ENCODE measurements around the gene TRPM2.

TRPM2 gene

DNA sequence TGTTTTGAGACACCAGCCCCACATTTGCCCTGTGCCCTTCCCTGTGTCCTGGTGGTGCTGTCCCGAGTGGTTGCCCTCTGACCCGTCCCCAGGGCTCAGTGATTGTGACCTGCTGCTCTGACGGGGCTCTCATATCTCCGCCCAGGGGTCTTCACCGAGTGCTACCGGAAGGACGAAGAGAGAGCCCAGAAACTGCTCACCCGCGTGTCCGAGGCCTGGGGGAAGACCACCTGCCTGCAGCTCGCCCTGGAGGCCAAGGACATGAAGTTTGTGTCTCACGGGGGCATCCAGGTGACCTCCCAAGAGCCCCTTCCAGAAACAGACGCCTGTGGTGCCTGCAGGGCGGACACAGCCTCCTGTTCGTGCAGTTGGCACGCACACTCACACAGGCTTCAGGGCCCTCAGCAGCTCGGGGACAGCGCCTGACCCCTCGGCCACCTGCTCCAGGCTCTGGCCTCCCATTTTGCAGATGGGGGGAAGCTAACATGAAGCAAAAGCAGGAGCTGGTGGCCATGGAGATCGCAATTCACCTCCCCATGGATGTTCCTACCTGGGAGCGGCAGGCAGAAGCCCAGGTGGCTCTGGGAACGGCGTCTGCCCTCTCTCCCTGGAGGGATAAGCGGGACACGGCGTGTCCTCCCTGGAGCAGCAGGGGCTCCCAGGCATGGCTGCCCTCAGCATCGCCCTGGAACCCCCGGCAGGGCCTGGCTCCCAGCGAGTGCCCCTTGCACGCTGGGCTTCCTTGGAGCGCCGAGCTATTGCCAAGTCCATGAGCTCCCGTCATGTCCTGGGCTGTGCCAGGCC lies 45.9 kb downstream of the TRPM2 start:
- no peak for DNase-seq (ENCODE audit: low read depth)
- TF ChIP-seq, protein P1, sequence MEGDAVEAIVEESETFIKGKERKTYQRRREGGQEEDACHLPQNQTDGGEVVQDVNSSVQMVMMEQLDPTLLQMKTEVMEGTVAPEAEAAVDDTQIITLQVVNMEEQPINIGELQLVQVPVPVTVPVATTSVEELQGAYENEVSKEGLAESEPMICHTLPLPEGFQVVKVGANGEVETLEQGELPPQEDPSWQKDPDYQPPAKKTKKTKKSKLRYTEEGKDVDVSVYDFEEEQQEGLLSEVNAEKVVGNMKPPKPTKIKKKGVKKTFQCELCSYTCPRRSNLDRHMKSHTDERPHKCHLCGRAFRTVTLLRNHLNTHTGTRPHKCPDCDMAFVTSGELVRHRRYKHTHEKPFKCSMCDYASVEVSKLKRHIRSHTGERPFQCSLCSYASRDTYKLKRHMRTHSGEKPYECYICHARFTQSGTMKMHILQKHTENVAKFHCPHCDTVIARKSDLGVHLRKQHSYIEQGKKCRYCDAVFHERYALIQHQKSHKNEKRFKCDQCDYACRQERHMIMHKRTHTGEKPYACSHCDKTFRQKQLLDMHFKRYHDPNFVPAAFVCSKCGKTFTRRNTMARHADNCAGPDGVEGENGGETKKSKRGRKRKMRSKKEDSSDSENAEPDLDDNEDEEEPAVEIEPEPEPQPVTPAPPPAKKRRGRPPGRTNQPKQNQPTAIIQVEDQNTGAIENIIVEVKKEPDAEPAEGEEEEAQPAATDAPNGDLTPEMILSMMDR (IDR thresholded peaks at IDR 0.05; ENCODE audit: low read length, missing control alignments), result no peak
- no peak overlapping the region for H3K4me3 ChIP-seq (replicated peaks; ENCODE audit: low read depth, low read length)

DNA sequence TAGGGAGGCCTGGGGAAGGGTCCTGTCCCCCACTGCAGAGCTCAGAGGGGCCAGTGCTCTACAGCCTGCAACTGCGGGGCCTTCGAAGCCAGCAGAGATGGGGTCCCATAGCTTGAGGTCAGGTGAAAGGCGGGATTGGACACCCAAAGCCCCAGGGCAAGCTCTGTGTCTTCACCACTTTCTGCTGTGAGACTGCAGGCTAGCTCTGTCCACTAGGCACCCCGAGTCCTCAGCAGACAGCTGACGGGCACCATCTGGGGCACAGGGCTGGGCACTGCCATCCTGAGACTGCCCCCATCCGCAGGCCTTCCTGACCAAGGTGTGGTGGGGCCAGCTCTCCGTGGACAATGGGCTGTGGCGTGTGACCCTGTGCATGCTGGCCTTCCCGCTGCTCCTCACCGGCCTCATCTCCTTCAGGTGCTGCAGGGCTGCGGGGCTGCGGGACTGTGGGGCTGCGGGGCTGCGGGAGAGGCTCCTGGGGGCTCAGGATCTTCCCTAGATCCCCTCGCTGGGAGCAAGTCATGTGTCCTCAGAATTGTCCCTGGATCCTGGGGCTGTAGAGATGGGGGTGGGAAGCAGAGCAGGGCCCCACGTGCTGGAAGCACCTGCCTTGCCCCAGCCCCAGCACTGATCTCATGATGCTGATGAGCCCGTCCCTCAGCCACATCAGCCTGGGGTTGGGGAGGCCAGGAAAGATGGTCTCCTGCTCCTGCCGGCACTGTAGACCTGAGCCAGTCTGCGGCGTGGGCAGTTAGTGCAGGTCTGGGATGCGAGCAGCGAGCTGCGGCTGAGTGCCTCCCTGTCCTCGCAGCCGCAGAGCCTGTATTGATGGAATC lies 46.8 kb downstream of the TRPM2 start:
- TF ChIP-seq, protein P1 (IDR thresholded peaks at IDR 0.05; ENCODE audit: low read length, missing control alignments), result no peak
- H3K4me3 ChIP-seq (replicated peaks; ENCODE audit: low read depth, low read length), result no peak overlapping the region
- DNase-seq (ENCODE audit: low read depth), result no peak

DNA sequence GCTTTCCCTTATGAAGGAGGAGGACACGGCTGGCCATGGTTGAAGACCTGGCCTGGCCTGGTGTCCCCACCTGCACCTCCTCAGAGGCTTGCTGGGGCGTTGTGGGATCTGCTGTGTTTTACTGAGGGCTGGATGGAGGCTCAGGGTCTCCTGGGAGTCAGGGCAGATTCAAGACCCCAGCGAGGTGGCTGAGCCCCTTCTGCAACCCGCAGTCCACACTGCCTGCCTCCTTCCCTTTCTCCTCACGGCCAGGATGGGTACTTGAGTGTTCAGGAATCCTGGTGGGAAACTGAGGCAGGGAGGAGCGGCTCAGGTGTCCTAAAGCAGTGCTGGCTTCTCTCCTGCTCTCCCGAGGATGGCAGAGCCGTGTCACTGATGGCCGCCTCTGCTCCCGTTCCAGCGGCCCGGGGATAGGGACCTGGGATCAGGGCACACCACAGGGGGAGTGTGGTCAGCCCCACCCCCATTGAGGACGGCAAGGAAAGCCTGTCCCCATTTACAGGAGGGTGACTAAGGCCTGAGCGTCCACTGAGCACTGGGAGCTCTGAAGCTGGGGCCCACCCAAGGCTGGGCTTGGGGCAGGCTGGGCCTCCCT lies 47.5 kb downstream of the TRPM2 start:
- TF ChIP-seq, protein P1 (IDR thresholded peaks at IDR 0.05; ENCODE audit: low read length, missing control alignments), result no peak
- H3K4me3 ChIP-seq (replicated peaks; ENCODE audit: low read depth, low read length), result no peak overlapping the region
- no peak for DNase-seq (ENCODE audit: low read depth)

DNA sequence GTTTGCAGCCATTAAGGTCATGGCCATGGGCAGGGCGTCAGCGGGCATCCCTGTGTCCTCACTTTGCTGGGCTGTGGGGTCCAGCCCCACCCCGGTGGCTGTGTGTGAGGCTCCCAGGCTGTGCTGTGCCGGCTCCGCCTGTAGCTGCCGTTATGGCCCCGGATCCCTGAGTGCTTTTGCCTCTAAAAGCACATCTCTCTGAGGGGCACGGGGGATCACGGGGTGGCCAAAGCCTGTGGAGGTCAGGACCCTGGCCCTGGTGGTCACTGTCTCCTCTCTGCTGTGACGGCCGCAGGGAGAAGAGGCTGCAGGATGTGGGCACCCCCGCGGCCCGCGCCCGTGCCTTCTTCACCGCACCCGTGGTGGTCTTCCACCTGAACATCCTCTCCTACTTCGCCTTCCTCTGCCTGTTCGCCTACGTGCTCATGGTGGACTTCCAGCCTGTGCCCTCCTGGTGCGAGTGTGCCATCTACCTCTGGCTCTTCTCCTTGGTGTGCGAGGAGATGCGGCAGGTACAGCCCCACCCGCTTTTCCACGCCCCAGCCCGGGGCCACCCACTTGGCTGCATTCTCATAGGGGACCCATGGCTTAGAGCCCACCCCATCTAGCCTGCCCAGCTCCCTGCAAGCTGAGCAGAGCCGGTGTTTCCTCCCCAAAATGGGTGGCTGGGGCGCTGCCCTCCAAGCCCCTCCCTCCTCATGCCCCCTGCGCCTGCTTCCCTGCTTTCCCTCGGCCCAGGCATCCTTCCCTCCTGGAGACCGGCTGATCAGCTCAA lies 48.2 kb downstream of the TRPM2 start:
- DNase-seq (ENCODE audit: low read depth), result no peak
- no peak overlapping the region for H3K4me3 ChIP-seq (replicated peaks; ENCODE audit: low read depth, low read length)
- TF ChIP-seq, protein P1 (IDR thresholded peaks at IDR 0.05; ENCODE audit: low read length, missing control alignments), result no peak

DNA sequence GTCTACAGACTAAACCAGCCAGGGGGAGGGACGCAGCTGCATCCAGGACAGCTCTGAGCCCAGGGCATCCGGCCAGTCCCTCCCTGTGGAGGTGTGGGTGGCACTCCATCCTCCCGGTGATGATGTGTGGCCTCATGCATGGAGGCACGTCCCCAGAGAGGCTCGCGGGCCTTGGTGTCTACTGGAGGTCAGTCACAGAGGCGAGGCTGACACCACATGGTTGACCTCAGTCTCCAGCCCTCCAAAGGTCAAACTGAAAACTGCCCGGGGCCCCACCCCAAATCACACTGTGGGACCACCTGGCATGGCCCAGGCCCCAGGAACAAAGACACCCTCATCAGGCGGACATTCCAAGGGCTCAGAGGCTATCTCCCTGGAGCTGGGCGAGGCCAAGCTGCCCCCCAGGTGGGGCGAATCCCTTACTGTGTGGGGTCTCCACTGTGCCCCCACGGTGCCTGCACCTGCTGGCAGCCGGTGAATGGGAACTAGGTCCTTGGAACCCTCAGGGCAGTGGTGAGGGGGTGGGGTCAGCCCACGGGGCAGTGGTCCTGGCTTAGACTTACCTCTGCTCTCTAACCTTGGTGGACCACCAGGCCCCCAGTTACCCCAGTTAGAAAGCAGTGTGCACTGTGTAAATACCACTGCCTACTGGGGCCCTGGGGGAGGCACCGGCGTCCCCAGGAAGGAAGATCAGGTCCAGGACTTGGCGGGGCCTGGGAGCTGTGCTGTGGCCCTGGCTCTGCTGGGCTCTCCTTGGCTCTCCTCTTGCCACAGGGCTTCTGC lies 49.1 kb downstream of the TRPM2 start:
- no peak for DNase-seq (ENCODE audit: low read depth)
- TF ChIP-seq, protein P1 (IDR thresholded peaks at IDR 0.05; ENCODE audit: low read length, missing control alignments), result no peak
- H3K4me3 ChIP-seq (replicated peaks; ENCODE audit: low read depth, low read length), result no peak overlapping the region
